GM13977 (cell line): ENCODE measurements around the gene SLC25A5.
A peak's percentile ranks its signal among the peaks of the same experiment; 100 is the strongest.
"Not testable (repeated sequence)": the region's sequence is repeated elsewhere in the genome, so short reads cannot be mapped to it uniquely, and the experiment has no call there.

Experiments
- DNase-seq: peaks from one replicate; pipeline ENCODE4 v3.0.0; 2012; ENCODE audit warnings: low spot score
- CTCF ChIP-seq: IDR thresholded peaks from 2 replicates; pipeline ENCODE4 v1.5.1; 2012; ENCODE audit warnings: mild to moderate bottlenecking, control low read depth; ENCODE audit not compliant: insufficient read depth; ENCODE audit errors: extremely low read depth, missing control alignments
- in situ Hi-C: fragments of 300-500 bp; cut with MboI; formaldehyde crosslinking; loops from one replicate; pipeline ENCODE4 v1.12.0; 2022; ENCODE audit warnings: low sequenced_read_pairs, low pct_unique_long_range_greater_than_20kb, mixed read lengths, inconsistent platforms; ENCODE audit not compliant: unreplicated experiment

Gene SLC25A5

GRCh38 chrX:119427024-119427794 is 41.0 kb upstream of the SLC25A5 start:
- DNase-seq = peak; percentile 42
- in situ Hi-C loops = no loop called here
- no peak for TF ChIP-seq CTCF

- no peak for DNase-seq
- in situ Hi-C loops = no loop called here
- no peak for TF ChIP-seq CTCF
Observed at GRCh38 chrX:119427795-119428185, 40.5 kb upstream of the SLC25A5 start.

- no peak for TF ChIP-seq CTCF
- in situ Hi-C loops = no loop called here
- no peak for DNase-seq
Observed at GRCh38 chrX:119429471-119429870, 38.8 kb upstream of the SLC25A5 start.

GRCh38 chrX:119441295-119441694 is 26.9 kb upstream of the SLC25A5 start:
- DNase-seq, in situ Hi-C loops: not testable (repeated sequence)

GRCh38 chrX:119442286-119442685 is 26.0 kb upstream of the SLC25A5 start:
- in situ Hi-C loops = no loop called here
- no peak for TF ChIP-seq CTCF
- DNase-seq = no peak

GRCh38 chrX:119453202-119453601 is 15.0 kb upstream of the SLC25A5 start:
- in situ Hi-C loops = no loop called here
- DNase-seq = no peak
- TF ChIP-seq CTCF = no peak

GRCh38 chrX:119455264-119455663 is 13.0 kb upstream of the SLC25A5 start:
- DNase-seq = no peak
- TF ChIP-seq CTCF = no peak
- in situ Hi-C loops = no loop called here
